SHP77 (cell line): ENCODE measurements around the gene RAB29.

Experiments
- DNase-seq, 2 experiments: peaks; one replicate each; lab custom pipeline; 2025; lab: John Stamatoyannopoulos, UW

Gene RAB29

DNA sequence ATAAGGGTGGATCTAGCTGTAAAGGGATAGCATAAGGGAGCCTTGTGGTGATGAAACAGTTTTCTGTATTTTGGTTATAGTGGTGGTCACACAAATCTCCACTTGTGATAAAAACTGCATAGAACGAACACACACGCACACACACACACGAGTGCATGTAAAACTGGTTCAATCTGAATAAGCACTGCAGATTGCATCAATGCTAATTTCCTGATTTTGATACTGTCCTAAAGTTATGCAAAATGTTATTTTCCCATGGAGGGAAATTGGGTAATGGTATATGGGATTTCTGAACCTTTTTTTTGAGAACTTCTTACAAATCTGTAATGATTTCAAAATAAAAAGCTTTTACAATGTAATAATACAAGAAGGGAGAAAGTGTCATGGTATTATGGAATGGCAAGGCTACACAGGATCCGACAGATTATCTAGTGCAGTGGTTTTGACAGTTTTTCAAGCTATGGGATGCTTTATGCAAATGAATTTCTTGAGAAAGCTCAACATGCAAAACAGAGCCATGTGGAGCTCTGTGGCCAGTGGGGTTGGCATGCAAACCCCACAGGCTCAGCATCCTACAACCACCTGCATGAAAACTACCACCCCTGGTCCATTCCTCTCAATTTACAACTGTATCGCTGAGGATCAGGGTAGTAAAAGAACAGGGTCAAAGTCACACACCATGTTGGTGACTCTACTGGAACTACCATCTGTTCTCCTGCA lies 18.9 kb upstream of the RAB29 start:
- no peak for DNase-seq

GRCh38 chr1:205792961-205793673 lies 17.8 kb upstream of the RAB29 start:
- DNase-seq = no peak

GRCh38 chr1:205792481-205792881 lies 17.2 kb upstream of the RAB29 start:
- no peak for DNase-seq

GRCh38 chr1:205791568-205792180 lies 16.4 kb upstream of the RAB29 start:
- DNase-seq = peak; percentile 45 to 46

DNA sequence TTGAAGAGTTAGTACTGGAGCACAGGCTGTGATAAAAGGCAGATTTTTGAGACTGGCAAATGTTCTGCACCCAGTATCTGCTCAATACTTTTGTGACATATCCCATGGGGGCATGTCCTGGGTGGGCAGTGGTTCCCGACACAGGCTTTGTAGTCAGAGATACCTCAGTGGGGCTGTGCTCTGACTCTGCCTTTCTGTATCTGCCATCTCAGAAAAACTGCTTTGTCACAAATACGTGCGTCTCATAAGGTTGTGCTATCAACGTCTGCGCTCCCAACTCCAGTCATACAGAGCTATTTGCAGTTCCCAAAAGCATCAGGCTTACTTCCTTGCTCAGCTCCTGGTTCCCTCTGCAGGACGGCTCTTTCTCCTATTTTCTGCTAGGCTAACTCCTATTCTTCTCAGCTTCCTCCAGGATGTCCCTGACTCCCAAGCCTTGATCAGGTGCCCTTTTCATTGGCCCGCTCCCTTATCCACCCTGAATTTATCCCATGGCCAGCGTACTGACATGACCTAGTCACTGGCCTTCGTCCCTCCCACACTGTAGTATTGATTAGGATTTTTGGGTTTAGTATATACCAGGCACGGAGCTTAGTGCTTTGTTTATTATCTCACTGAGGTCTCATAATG lies 12.1 kb upstream of the RAB29 start:
- no peak for DNase-seq

DNA sequence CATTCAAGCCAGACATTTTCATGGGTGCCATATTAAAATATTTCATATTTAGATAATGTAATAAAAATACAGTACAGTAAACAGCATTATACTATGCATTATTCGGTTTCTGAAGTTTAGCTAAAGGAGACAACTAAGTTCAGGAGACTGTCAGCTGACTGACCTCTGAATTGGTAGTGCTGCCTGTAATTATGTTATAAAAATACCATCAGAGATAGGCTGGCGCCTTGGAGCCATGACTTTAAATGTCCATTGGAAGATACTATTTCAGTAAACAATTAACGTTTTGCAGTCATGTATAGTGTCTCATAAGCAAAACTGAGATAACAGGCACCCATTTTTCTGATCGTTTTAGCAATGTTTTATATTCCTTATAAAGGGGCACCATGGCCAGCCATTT lies 11.3 kb upstream of the RAB29 start:
- no peak for DNase-seq

GRCh38 chr1:205785446-205785845 lies 10.2 kb upstream of the RAB29 start:
- DNase-seq = no peak

GRCh38 chr1:205783904-205784303 lies 8.6 kb upstream of the RAB29 start:
- no peak for DNase-seq

- DNase-seq = no peak
Measured at GRCh38 chr1:205783433-205783795, 8.1 kb upstream of the RAB29 start.

DNA sequence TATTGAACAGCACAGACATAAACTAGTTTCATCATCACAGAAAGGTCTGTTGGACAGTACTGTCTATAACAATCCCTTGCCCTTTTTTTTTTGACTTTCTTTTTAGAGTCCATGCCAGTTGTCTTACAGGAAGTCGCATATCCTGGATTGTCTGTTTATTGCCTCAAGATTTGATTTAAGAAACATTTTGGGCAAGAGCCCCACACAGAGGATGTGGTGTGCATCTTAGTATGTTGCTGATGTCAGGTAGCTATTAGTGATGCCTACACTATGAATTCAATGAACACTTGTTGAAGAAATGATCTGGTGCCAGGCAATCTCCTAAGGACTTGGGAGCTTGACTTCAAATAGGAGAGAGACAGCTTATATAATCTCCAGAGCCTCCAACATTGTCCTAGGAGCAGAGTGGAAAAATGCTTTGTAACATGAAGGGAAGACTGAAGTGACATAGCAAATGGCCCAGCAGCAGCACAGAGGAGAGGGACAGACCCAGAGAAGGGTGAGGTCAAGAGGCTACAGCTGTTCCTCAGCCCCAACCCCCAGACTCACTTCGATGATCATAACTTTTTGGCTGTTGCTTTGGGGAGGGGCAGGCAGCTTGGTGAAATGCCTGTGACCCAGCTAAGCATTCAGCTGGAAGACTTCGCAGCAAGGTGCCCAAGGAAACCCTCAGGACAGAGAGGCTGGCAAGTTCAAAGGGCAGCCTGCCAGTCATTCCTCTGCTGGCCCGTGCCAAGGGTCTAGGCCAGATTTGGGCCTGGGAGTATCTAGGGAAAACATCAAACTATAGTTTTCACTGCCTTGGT lies 7.5 kb upstream of the RAB29 start:
- no peak for DNase-seq

DNA sequence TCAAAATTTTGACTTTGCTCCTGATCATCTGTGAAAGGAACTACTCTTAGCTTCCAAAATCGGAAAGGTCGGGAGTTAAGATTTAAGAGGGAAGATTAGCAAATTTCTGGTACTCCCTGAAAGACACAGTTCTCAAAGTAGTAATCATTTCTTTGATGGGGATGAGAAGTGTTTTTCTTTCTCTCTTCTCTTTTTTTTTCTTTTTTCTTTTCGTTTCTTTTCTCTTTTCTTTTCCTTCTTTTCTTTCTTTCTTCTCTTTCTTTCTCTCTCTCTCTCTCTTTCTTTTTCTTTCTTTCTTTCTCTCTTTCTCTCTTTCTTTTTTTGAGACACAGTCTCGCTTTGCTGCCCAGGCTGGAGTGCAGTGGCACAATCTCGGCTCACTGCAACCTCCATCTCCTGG lies 5.1 kb upstream of the RAB29 start:
- DNase-seq = no peak

DNA sequence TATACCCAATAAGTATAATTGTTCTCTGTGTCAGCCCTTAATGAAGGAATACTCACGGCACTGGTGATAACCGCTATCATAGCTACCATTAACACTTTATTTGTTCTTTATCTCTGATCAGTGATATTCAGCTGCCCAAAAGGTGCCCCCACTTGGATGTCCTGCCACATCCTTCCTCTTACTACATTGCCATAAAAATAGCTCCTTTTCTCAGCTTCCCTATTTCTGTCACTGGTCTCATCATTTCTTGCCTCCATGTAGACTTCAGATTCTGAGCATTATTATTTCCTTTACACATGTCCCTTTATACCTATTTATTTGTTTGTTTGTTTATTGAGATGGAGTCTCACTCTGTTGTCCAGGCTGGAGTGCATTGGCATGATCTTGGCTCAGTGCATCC lies 2.7 kb upstream of the RAB29 start:
- DNase-seq = no peak

GRCh38 chr1:205775717-205776056 lies 405 bp upstream of the RAB29 start:
- DNase-seq = no peak

- DNase-seq = no peak
Measured at GRCh38 chr1:205774198-205775014, 876 bp downstream of the RAB29 start.

GRCh38 chr1:205772607-205773032 lies 2.7 kb downstream of the RAB29 start:
- DNase-seq = no peak

DNA sequence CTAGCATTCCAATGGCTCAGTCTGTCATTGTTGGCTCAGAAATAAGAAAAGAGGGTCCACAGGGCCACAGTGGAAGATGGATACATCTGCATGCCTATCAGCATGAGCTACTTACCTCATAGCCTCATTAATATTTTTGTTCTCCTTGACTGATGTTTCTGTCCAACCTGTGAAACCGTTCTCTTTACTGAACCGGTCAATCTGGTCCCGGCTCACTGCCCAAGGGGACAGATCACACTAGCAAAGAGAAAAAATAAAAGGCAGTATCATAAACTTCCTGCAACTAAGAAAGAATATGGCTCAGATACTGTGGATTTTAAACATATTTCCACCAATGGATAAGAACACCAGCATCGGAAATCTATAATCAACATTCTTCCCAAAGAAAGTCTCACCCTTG lies 4.7 kb downstream of the RAB29 start:
- no peak for DNase-seq

DNA sequence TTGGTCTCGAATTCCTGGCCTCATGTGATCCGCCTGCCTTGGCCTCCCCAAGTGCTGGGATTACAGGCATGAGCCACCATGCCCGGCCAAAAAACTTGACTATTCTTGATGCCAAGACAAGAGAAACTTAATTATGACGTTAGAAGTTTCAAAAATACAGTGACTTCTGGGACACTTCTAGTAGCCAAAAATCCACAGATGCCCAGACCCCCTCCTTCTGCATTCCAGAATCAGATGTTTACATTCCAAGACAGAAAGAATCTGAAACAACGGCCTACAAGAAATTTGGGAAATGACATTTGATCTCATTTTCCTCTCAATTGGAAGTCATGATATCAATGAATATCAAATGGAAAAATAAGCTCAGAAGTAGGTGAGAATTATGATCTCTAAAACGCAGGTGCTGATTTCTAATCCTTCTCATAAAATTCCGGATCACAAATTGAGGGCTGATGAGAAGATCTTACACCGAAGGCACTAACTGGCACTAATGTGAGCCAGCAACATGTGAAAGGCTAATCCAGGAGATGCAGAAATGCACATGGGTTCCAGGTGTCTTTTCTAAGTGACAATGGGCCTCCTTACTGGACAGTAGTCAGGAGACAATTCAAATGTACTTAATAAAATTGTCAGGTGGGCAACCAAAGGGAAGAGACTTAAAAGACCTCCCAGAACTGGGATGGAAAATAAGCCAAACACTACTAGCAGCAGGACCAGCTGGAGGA lies 5.5 kb downstream of the RAB29 start:
- DNase-seq = no peak

DNA sequence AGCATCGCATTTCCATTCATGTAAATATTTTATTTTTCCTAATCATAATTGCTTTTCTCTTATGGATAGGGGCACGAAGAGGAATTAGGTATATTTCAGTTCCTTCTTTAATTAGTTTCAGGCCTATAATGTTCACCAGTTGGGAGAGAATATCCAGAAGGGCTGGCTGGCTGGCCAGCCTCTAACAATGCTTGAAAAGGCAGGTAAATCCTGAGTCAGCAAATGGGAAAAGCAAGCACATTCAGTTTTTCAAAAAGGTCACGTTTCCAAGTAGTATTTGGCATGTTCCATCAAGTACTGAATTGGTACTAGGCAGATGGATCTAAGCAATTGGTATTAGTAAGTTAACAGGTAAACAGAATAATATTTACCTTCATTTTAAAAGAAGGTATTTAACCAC lies 8.0 kb downstream of the RAB29 start:
- DNase-seq = no peak

GRCh38 chr1:205766570-205766969 lies 8.7 kb downstream of the RAB29 start:
- DNase-seq = no peak

DNA sequence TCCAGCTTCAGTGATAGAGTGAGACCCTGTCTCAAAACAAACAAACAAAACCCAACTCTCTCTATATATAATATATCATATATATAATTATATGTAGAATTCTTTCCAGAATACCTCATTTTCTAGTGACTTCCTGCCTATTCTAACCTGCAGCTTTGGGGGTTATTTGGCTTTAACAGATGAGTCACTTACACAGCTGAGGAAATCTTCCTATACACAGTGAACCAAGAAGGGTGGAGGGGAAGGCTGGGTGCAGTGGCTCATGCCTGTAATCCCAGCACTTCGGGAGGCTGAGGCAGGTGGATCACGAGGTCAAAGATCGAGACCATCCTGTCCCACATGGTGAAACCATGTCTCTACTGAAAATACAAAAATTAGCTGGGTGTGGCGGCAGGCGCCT lies 9.2 kb downstream of the RAB29 start:
- no peak for DNase-seq

DNA sequence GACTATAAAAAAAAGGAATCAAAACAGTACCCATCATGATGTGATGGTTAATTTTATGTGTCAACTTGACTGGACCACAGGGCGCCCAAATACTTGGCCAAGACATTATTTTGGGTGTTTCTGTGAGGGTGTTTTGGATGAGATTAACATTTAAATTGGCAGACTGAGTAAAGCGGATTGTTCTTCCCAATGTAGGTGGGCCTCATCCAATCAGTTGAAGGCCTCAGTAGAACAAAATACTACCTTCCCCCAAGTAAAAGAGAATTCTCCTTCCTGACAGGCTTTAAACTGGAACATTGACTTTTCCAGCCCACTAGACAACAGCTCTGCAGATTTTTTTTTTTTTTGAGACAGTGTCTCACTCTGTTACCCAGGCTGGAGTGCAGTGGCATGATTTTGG lies 10.7 kb downstream of the RAB29 start:
- no peak for DNase-seq
